Activated naive CD8-positive, alpha-beta T cell (primary cell): Measurements from ENCODE around the gene PRX.
"Not testable (repeated sequence)": the region's sequence is repeated elsewhere in the genome, so short reads cannot be mapped to it uniquely, and the experiment has no call there.

Source experiments
- H3K27ac Mint-ChIP-seq: one replicate; pipeline ENCODE4 v1.8.0; 2021; ENCODE audit warnings: mixed read lengths
- H3K27me3 Mint-ChIP-seq: one replicate; pipeline ENCODE4 v1.8.0; 2021; ENCODE audit warnings: mixed read lengths
- H3K36me3 Mint-ChIP-seq: one replicate; pipeline ENCODE4 v1.8.0; 2021; ENCODE audit warnings: mixed read lengths
- H3K4me1 Mint-ChIP-seq: one replicate; pipeline ENCODE4 v1.8.0; 2021; ENCODE audit warnings: low read depth, mixed read lengths
- H3K4me3 Mint-ChIP-seq: one replicate; pipeline ENCODE4 v1.8.0; 2021; ENCODE audit warnings: mild to moderate bottlenecking, mixed read lengths
- H3K9me3 Mint-ChIP-seq: one replicate; pipeline ENCODE4 v1.8.0; 2021; ENCODE audit warnings: low read depth, mixed read lengths

Gene PRX

DNA sequence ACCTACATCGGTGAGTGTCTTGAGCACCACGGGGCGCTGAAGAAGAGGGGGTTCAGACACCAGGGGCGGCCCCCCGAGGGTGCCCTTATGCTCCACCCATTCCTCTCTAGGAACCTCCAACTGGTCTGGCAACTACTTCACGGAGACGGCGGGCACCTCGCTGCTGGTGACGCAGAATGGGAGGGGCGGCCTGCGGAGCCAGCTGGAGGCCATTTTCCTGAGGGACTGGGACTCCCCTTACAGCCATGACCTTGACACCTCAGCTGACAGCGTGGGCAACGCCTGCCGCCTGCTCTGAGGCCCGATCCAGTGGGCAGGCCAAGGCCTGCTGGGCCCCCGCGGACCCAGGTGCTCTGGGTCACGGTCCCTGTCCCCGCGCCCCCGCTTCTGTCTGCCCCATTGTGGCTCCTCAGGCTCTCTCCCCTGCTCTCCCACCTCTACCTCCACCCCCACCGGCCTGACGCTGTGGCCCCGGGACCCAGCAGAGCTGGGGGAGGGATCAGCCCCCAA is 35.2 kb downstream of the PRX start:
- peaks cover 7% of the 10 kb centered on the region for H3K4me1 Mint-ChIP-seq
- no peaks in the 10 kb centered on the region for H3K9me3 Mint-ChIP-seq
- no peak overlapping the region for H3K27ac Mint-ChIP-seq
- no peak overlapping the region for H3K4me3 Mint-ChIP-seq
- H3K36me3 Mint-ChIP-seq = no peaks in the 10 kb centered on the region
- H3K27me3 Mint-ChIP-seq = no peaks in the 10 kb centered on the region

- no peak overlapping the region for H3K4me3 Mint-ChIP-seq
- H3K9me3 Mint-ChIP-seq = no peaks in the 10 kb centered on the region
- no peaks in the 10 kb centered on the region for H3K27me3 Mint-ChIP-seq
- H3K27ac Mint-ChIP-seq = no peak overlapping the region
- H3K4me1 Mint-ChIP-seq = peaks cover 7% of the 10 kb centered on the region
- no peaks in the 10 kb centered on the region for H3K36me3 Mint-ChIP-seq
These were observed 36.8 kb downstream of the PRX start for GRCh38 chr19:40376286-40376862.

GRCh38 chr19:40374084-40374483 is 39.1 kb downstream of the PRX start:
- Mint-ChIP-seq H3K4me3 (no peak overlapping the region), H3K27me3 (no peaks in the 10 kb centered on the region), H3K4me1 (peaks cover 7% of the 10 kb centered on the region), H3K27ac (no peak overlapping the region), H3K36me3 (peaks cover 3% of the 10 kb centered on the region), H3K9me3 (no peaks in the 10 kb centered on the region)

DNA sequence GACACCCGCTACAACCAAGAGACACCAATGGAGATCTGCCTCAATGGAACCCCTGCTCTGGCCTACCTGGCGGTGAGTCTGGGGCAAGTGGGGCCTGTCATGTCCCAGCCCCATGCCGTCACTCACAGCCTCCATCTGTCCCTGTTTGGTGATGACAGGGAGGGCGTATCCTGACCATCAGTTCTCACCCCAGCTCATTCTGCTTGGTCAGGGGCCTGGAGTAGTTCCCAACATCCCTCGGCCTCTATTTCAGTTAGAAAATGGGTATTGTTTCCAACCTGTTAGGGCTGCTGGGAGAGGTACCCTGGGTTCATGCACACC is 41.4 kb downstream of the PRX start:
- Mint-ChIP-seq H3K36me3 (peaks cover 3% of the 10 kb centered on the region), H3K27ac (no peak overlapping the region), H3K9me3 (no peaks in the 10 kb centered on the region), H3K4me3 (no peak overlapping the region), H3K27me3 (no peaks in the 10 kb centered on the region), H3K4me1 (peaks cover 7% of the 10 kb centered on the region)

DNA sequence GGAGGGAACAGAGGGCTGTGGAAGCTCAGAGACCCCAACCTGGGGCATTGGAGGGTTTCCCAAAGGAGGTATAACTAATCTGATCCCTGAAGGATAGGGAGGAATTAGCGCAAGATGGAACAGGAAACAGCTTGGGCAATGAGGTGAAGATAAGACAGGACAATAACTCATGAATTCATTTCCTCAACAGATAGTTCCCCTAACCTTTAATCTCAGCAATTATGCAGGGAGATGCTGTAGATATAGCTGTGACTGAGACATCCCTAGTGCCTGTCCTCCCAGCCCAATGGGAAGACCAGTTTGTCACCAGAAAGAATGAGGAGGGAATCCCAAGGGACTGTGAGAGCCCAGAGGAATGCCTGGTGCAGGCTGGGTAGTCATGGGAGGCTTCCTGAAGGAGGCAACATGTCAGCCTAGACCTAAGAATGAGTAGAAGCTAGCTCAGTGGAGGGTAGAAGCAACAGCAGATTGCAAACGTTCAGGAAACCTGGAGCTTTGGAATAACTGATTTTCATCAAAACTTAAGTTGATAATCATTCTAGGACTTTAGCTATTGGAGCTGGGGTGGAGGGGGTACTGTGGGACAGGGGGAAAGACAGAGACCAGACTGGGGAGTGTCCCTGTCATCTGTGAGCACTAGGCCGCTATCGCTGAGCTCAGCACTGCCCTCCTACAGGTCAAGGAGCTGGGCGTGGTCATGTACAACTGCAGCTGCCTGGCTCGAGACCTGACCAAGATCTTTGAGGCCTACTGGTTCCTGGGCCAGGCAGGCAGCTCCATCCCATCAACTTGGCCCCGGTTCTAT is 42.0 kb downstream of the PRX start:
- H3K27ac Mint-ChIP-seq = no peak overlapping the region
- no peak overlapping the region for H3K4me3 Mint-ChIP-seq
- H3K27me3 Mint-ChIP-seq = no peaks in the 10 kb centered on the region
- no peaks in the 10 kb centered on the region for H3K9me3 Mint-ChIP-seq
- peaks cover 7% of the 10 kb centered on the region for H3K4me1 Mint-ChIP-seq
- H3K36me3 Mint-ChIP-seq = peaks cover 3% of the 10 kb centered on the region

GRCh38 chr19:40370253-40370652 is 42.9 kb downstream of the PRX start:
- not testable (repeated sequence) for H3K36me3 Mint-ChIP-seq, H3K27ac Mint-ChIP-seq, H3K27me3 Mint-ChIP-seq, H3K9me3 Mint-ChIP-seq, H3K4me1 Mint-ChIP-seq, H3K4me3 Mint-ChIP-seq

DNA sequence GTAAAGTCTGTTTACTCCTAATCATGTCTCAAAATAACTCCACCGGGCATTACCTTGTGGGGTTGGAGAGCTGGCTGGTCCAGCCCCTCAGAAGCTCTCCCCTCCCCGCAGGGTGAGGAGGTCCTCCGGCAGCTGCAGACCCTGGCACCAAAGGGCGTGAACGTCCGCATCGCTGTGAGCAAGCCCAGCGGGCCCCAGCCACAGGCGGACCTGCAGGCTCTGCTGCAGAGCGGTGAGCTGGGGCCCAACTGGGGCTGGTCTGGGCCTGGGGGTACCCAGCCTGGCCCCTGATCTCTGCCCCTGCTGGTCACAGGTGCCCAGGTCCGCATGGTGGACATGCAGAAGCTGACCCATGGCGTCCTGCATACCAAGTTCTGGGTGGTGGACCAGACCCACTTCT is 43.4 kb downstream of the PRX start:
- Mint-ChIP-seq H3K36me3 (peaks cover 3% of the 10 kb centered on the region), H3K27ac (no peak overlapping the region), H3K4me1 (peaks cover 11% of the 10 kb centered on the region), H3K4me3 (no peak overlapping the region), H3K9me3 (no peaks in the 10 kb centered on the region), H3K27me3 (no peaks in the 10 kb centered on the region)

GRCh38 chr19:40367577-40368434 is 45.4 kb downstream of the PRX start:
- Mint-ChIP-seq H3K27me3 (no peaks in the 10 kb centered on the region), H3K9me3 (no peaks in the 10 kb centered on the region), H3K36me3 (peaks cover 3% of the 10 kb centered on the region), H3K4me3 (no peak overlapping the region), H3K4me1 (peaks cover 11% of the 10 kb centered on the region), H3K27ac (no peak overlapping the region)

DNA sequence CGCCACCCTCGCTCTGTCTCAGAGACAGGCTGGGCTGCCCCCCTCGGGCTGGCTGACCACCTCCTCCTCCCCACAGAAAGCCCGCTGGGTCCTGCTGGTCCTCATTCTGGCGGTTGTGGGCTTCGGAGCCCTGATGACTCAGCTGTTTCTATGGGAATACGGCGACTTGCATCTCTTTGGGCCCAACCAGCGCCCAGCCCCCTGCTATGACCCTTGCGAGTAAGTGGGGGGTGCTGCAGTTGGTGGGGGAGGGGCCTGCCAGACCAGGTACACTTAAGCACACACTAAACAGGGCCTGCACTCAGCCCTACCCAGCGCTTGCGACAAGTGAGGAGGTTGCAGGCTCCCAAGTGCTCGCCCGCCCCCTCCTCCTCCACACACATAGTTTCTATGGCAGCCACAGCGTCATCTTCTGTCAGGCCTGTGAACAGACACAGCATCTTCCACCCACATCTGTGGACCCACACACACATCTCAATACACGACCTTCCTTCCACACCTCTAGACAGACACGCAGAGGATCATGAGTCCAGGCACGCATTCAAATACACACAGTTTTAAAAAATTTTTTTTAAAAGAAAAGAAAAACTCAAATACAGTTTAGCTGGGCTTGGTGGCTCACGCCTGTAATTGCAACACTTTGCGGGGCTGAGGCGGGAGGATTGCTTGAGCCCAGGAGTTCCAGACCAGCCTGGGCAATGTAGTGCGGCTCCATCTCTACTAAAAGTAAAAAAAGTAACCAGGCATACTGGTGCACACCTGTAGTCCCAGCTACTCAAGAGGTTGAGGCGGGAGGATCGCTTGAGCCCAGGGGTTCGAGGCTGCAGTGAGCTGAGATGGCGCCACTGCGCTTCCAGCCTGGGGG is 46.2 kb downstream of the PRX start:
- peaks cover 3% of the 10 kb centered on the region for H3K36me3 Mint-ChIP-seq
- no peaks in the 10 kb centered on the region for H3K27me3 Mint-ChIP-seq
- H3K4me3 Mint-ChIP-seq = no peak overlapping the region
- no peak overlapping the region for H3K27ac Mint-ChIP-seq
- peaks cover 14% of the 10 kb centered on the region for H3K4me1 Mint-ChIP-seq
- no peaks in the 10 kb centered on the region for H3K9me3 Mint-ChIP-seq

DNA sequence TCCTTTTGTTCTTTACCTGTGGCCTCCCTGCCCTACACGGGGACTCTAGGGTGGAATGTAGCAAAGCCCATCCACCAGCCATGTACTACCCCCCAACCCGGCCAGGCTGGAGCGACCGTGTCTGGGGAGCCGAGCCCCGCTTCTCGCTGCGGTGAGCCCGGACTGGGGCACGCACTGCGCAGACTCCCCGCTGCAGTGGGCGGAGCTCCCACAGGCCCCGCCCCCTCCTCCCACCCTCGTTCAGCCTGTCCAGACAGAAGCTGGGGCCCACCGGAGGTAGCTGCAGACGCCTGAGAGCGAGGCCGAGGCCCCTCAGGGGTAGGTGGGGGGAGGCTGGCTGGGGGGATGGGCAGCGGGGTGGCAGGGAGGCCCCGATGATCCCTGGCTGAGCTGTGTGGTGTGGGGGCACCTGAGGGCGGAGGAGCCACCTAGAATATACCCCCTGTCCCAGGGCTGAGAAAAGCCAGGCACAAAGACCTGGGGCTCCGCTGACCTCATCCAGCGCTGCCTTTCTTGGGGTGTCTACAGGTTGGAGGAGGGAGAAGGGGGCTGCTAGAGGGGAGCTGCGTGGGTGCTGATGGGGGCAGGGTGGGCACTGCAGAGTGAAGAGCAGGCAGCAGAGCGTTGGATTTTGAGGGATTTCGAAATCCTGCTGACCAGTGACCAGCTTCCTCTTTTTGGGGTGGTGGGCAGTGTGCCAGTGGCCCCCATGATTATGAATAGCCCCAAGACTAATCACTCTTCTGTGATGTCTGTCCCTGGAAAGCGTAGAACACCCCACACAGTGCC is 47.4 kb downstream of the PRX start:
- Mint-ChIP-seq H3K36me3 (peaks cover 3% of the 10 kb centered on the region), H3K4me1 (peaks cover 14% of the 10 kb centered on the region), H3K4me3 (peak overlapping the region; percentile 51), H3K27ac (no peak overlapping the region), H3K9me3 (no peaks in the 10 kb centered on the region), H3K27me3 (no peaks in the 10 kb centered on the region)

- Mint-ChIP-seq H3K36me3 (no peaks in the 10 kb centered on the region), H3K4me1 (peaks cover 14% of the 10 kb centered on the region), H3K9me3 (no peaks in the 10 kb centered on the region), H3K27me3 (no peaks in the 10 kb centered on the region), H3K27ac (no peak overlapping the region), H3K4me3 (no peak overlapping the region)
These were observed 48.2 kb downstream of the PRX start for GRCh38 chr19:40365010-40365409.

- Mint-ChIP-seq H3K4me1 (peaks cover 18% of the 10 kb centered on the region), H3K4me3 (no peak overlapping the region), H3K27me3 (no peaks in the 10 kb centered on the region), H3K27ac (no peak overlapping the region), H3K36me3 (no peaks in the 10 kb centered on the region), H3K9me3 (no peaks in the 10 kb centered on the region)
These were observed 50.1 kb downstream of the PRX start for GRCh38 chr19:40363069-40363468.

DNA sequence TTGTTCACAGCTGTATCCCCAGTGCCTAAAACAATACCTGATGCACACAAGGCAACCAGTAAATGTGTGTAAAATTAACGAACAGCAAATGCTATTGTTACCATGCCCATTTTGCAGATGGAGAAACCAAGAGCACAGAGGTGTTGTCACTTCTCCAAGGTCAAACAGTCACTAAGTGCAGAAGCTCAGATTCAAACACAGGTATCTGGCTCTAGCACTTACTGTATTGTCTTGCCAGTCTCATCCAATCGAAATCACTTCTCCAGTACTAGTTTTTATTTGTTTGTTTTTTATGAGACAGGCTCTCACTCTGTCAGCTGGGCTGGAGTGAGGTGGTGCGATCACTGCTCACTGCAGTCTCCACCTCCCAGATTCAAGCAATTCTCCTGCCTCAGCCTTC is 51.0 kb downstream of the PRX start:
- no peak overlapping the region for H3K4me3 Mint-ChIP-seq
- H3K4me1 Mint-ChIP-seq = peaks cover 18% of the 10 kb centered on the region
- H3K27me3 Mint-ChIP-seq = no peaks in the 10 kb centered on the region
- H3K27ac Mint-ChIP-seq = no peak overlapping the region
- no peaks in the 10 kb centered on the region for H3K36me3 Mint-ChIP-seq
- no peaks in the 10 kb centered on the region for H3K9me3 Mint-ChIP-seq

- H3K27me3 Mint-ChIP-seq = no peaks in the 10 kb centered on the region
These were observed 52.4 kb downstream of the PRX start for GRCh38 chr19:40360708-40361241.

More at GRCh38 chr19:40360708-40361241, 52.4 kb downstream of the PRX start:
- peaks cover 24% of the 10 kb centered on the region for H3K4me1 Mint-ChIP-seq
- H3K36me3 Mint-ChIP-seq = no peaks in the 10 kb centered on the region
- H3K9me3 Mint-ChIP-seq = no peaks in the 10 kb centered on the region
- H3K4me3 Mint-ChIP-seq = no peak overlapping the region
- H3K27ac Mint-ChIP-seq = no peak overlapping the region
